Spleen (tissue), 7 donors: ENCODE data around the gene FEM1B.

ENCODE experiments used
- POLR2AphosphoS5 ChIP-seq, 3 donors: sonication (generic); formaldehyde crosslinking; IDR thresholded peaks; one replicate each; pipeline ENCODE4 v1.5.1; 2017; ENCODE audit warnings: antibody characterized with exemption in 3 of 3
- TF ChIP-seq, protein P1 (sequence below), 11 experiments: fragments of 200-600 bp in 7 of 11; fragments of 450-650 bp in 4 of 11; sonication (generic) in 4 of 11; IDR thresholded peaks in 8 of 11; conservative IDR thresholded peaks in 3 of 11; 1 replicate in 7 of 11; 2 replicates in 4 of 11; pipeline versions ENCODE4 v1.4.0 to v1.8.0; 2016 to 2021; ENCODE audit warnings: antibody characterized with exemption in 11 of 11, inconsistent platforms in 4 of 11, mild to moderate bottlenecking in 1 of 11
- donor health status: DM: no; HTN: no; CAD: no; lungs with moderate emphysema.
- donor health status: DM: no; HTN: no; CAD: no.
- donor health status: DM: no; HTN: no; CAD: no.

DNA sequence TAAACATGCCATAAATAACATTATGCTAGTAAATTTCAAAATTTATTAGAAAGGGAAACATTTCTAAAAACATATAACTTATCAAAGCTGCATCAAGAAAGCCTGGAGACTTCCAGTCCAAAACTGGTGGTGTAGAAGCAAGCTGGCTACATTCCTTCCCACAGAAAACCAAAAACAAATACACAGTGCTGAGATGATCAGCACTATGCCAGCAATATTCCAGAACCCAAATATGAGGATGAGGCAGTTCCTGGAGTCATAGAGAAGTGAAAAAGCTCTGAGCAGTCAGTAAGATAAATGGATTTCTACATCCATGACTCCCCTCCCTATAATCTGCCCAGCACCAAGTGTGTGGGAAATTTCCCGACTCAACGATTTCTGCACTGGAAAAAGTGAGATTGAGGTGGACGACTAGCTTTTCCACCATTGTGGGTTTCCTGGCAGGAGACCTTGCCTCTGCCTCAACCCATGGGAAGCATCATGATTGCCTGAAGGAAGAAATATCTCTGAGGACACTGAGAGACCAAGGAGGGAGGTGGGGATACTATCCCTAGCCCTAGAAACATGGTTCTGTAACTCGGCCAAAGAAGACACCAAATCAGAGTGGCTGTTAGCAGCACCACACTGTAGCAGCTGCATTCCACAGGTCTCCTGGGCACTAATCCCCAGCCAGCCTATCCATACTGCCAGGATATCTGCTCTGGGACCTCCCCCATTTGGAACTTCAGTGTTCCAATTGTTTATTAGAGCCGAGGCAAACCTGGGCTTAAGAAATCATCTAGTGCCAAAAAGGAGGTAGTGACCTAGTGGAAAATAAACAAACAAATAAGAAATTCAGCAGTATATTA is 36.2 kb upstream of the FEM1B start:
- TF ChIP-seq, protein P1, sequence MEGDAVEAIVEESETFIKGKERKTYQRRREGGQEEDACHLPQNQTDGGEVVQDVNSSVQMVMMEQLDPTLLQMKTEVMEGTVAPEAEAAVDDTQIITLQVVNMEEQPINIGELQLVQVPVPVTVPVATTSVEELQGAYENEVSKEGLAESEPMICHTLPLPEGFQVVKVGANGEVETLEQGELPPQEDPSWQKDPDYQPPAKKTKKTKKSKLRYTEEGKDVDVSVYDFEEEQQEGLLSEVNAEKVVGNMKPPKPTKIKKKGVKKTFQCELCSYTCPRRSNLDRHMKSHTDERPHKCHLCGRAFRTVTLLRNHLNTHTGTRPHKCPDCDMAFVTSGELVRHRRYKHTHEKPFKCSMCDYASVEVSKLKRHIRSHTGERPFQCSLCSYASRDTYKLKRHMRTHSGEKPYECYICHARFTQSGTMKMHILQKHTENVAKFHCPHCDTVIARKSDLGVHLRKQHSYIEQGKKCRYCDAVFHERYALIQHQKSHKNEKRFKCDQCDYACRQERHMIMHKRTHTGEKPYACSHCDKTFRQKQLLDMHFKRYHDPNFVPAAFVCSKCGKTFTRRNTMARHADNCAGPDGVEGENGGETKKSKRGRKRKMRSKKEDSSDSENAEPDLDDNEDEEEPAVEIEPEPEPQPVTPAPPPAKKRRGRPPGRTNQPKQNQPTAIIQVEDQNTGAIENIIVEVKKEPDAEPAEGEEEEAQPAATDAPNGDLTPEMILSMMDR (IDR thresholded peaks at IDR 0.05 in 8 of 11, conservative IDR thresholded peaks at IDR 0.05 in 3 of 11) = no peak
- TF ChIP-seq POLR2AphosphoS5 (IDR thresholded peaks at IDR 0.05) = no peak
